Measurements from ENCODE around the gene ANKAR. TPM values are rescaled to one million over a fixed set of nuclear protein-coding genes. Genes with fewer than 3 reads are reported as not detected.

ANKAR gene
- total RNA-seq, 1 experiment from 2014 or later: 0.84 TPM

DNA sequence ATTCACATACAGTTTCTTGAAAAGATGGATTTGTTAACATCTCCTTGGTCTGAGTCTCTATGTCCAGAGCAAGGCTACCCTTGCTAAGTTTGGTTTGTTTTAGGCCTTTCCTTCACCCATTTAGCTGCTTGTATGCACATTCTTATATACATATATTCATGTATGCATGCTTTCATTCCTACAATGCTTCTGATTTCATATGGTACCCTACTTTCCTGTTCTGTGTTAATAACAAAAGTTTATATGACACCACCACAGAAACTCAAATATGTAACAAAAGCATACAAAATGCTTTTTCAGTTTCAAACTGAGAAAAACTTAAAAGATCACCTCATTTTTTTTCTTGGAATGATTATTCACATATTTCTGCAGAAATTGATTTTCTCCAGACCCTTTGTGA lies 48.7 kb downstream of the ANKAR start:
- Histone ChIP-seq H3K4me3 (replicated peaks in 1 of 2; ENCODE audit: low read depth in 1 of 2, low read length in 2 of 2) (no peak overlapping the region), H3K9me3 (ENCODE audit: control insufficient read depth in 1 of 2, insufficient read depth in 1 of 2, low read depth in 1 of 2, low read length in 2 of 2) (no peaks in the 10 kb centered on the region), H3K9ac (ENCODE audit: low read length) (no peak overlapping the region), H2AFZ (ENCODE audit: low read depth, low read length, poor library complexity, severe bottlenecking) (no peak overlapping the region), H3K4me1 (ENCODE audit: control insufficient read depth in 1 of 2, insufficient read depth in 2 of 2, low read length in 2 of 2) (no peaks in the 10 kb centered on the region), H3K27ac (ENCODE audit: low read depth, low read length) (no peak overlapping the region), H4K20me1 (ENCODE audit: insufficient read depth) (no peaks in the 10 kb centered on the region), H3K27me3 (ENCODE audit: insufficient read depth, low read length) (no peaks in the 10 kb centered on the region), H3K36me3 (ENCODE audit: control insufficient read depth in 1 of 2, insufficient read depth in 2 of 2, low read length in 2 of 2) (no peaks in the 10 kb centered on the region), H3K79me2 (ENCODE audit: insufficient read depth, low read length) (no peaks in the 10 kb centered on the region), H3K9me2 (ENCODE audit: insufficient read depth) (no peaks in the 10 kb centered on the region), H3K4me2 (ENCODE audit: low read length) (no peak overlapping the region)
- ATAC-seq: no peak
- no TSS peak for BruUV-seq (replicated peaks)
- no peak for DNase-seq (ENCODE audit: low read depth, low spot score)
- RAD21 ChIA-PET (ENCODE audit: low non-redundant PET in 1 of 2, low total read pairs in 2 of 2, uncharacterized antibody in 2 of 2, unreplicated experiment in 2 of 2): no interaction called here
- intact Hi-C loops (cut with micrococcal nuclease): no loop called here
- TF ChIP-seq, protein P1, sequence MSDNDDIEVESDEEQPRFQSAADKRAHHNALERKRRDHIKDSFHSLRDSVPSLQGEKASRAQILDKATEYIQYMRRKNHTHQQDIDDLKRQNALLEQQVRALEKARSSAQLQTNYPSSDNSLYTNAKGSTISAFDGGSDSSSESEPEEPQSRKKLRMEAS (IDR thresholded peaks at IDR 0.05): no peak
- TF ChIP-seq JUND (IDR thresholded peaks at IDR 0.05) (no peak), ELF1 (IDR thresholded peaks at IDR 0.05; ENCODE audit: borderline replicate concordance, low read depth) (no peak), EGR1 (IDR thresholded peaks at IDR 0.05; ENCODE audit: low read depth) (no peak), FOSL1 (IDR thresholded peaks at IDR 0.05; ENCODE audit: low read depth) (no peak), YY1 (IDR thresholded peaks at IDR 0.05; ENCODE audit: extremely low read depth, insufficient replicate concordance, low read depth, low read length) (no peak), SP1 (IDR thresholded peaks at IDR 0.05; ENCODE audit: low read depth) (no peak)
- TF ChIP-seq, protein P2, sequence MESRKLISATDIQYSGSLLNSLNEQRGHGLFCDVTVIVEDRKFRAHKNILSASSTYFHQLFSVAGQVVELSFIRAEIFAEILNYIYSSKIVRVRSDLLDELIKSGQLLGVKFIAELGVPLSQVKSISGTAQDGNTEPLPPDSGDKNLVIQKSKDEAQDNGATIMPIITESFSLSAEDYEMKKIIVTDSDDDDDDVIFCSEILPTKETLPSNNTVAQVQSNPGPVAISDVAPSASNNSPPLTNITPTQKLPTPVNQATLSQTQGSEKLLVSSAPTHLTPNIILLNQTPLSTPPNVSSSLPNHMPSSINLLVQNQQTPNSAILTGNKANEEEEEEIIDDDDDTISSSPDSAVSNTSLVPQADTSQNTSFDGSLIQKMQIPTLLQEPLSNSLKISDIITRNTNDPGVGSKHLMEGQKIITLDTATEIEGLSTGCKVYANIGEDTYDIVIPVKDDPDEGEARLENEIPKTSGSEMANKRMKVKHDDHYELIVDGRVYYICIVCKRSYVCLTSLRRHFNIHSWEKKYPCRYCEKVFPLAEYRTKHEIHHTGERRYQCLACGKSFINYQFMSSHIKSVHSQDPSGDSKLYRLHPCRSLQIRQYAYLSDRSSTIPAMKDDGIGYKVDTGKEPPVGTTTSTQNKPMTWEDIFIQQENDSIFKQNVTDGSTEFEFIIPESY (IDR thresholded peaks at IDR 0.05; ENCODE audit: extremely low read depth, insufficient replicate concordance, low read length): no peak
- CTCF ChIA-PET: no interaction called here
- POLR2A ChIA-PET: no interaction called here

Other genes starting within 250 kb of the ANKAR start
- gene WDR75, start 233.2 kb upstream of the ANKAR start, total RNA-seq (2021; ENCODE audit: unreplicated experiment): 70.2 TPM
- 1.5 TPM for gene SLC40A1, start 93.9 kb upstream of the ANKAR start, total RNA-seq (2021; ENCODE audit: unreplicated experiment)
- gene ASNSD1, start 13.2 kb upstream of the ANKAR start, total RNA-seq (2021; ENCODE audit: unreplicated experiment): 33.6 TPM
- 11.2 TPM for gene OSGEPL1, start 88.1 kb downstream of the ANKAR start, total RNA-seq (2021; ENCODE audit: unreplicated experiment)
- 32.7 TPM for gene ORMDL1, start 109.7 kb downstream of the ANKAR start, total RNA-seq (2021; ENCODE audit: unreplicated experiment)
- 53.2 TPM for gene PMS1, start 109.8 kb downstream of the ANKAR start, total RNA-seq (2021; ENCODE audit: unreplicated experiment)